Glomerular endothelial cell (primary cell): Measurements from ENCODE around the gene TFF2. TPM values are rescaled to one million over a fixed set of nuclear protein-coding genes. Genes with fewer than 3 reads are reported as not detected.

Experiments used
- DNase-seq: peaks from one replicate; pipeline ENCODE4 v3.0.0-alpha.2; 2011; ENCODE audit warnings: low read depth, low spot score; ENCODE audit errors: extremely low read depth
- total RNA-seq: library from RNA; depleted of rRNA; stranded (reverse); fragments of >200 nt; gene quantifications from 2 replicates; pipeline ENCODE4 v1.2.3, GENCODE V29; 2015

Gene TFF2
- total RNA-seq, 1 donor from 2014 or later: not detected

- no peak for DNase-seq
These were observed 15.7 kb upstream of the TFF2 start, which contains the start of gene TFF1 for GRCh38 chr21:42366292-42367010. Gene TFF1 (minus strand): TSS chr21:42366535. CDS start chr21:42366495, 40 bp downstream.

- DNase-seq: no peak
These were observed 15.0 kb upstream of the TFF2 start for GRCh38 chr21:42365770-42366169.

- no peak for DNase-seq
These were observed 13.6 kb upstream of the TFF2 start for GRCh38 chr21:42364304-42364865.

- no peak for DNase-seq
These were observed 12.5 kb upstream of the TFF2 start for GRCh38 chr21:42363312-42363711.

- no peak for DNase-seq
These were observed 11.9 kb upstream of the TFF2 start for GRCh38 chr21:42362700-42363099.

GRCh38 chr21:42362198-42362597 lies 11.4 kb upstream of the TFF2 start:
- no peak for DNase-seq

- DNase-seq: no peak
These were observed 10.5 kb upstream of the TFF2 start for GRCh38 chr21:42361286-42361685.

GRCh38 chr21:42360317-42360716 lies 9.5 kb upstream of the TFF2 start:
- no peak for DNase-seq

GRCh38 chr21:42358937-42359336 lies 8.1 kb upstream of the TFF2 start:
- no peak for DNase-seq

GRCh38 chr21:42358261-42358660 lies 7.5 kb upstream of the TFF2 start:
- no peak for DNase-seq

- no peak for DNase-seq
These were observed 6.5 kb upstream of the TFF2 start for GRCh38 chr21:42357307-42357706.

- no peak for DNase-seq
These were observed 5.9 kb upstream of the TFF2 start for GRCh38 chr21:42356650-42357049.

- no peak for DNase-seq
These were observed 5.3 kb upstream of the TFF2 start for GRCh38 chr21:42356046-42356445.

- DNase-seq: no peak
These were observed 2.8 kb upstream of the TFF2 start for GRCh38 chr21:42353623-42354022.

- DNase-seq: no peak
These were observed 1.8 kb upstream of the TFF2 start for GRCh38 chr21:42352441-42353095.

- no peak for DNase-seq
These were observed 1.0 kb upstream of the TFF2 start for GRCh38 chr21:42351626-42352440.

GRCh38 chr21:42350318-42350910 lies 380 bp downstream of the TFF2 start:
- DNase-seq: no peak

- no peak for DNase-seq
These were observed 1.1 kb downstream of the TFF2 start for GRCh38 chr21:42349420-42350317.

GRCh38 chr21:42348762-42349161 lies 2.0 kb downstream of the TFF2 start:
- DNase-seq: no peak
